Spleen (tissue), 11 donors: ENCODE results near the gene PCBD2. TPM values are rescaled to one million over a fixed set of nuclear protein-coding genes. Genes with fewer than 3 reads are reported as not detected.

Experiments
- DNase-seq: peaks from one replicate; pipeline ENCODE4 v3.0.0-alpha.2; 2020
- H3K27ac ChIP-seq, 8 donors: fragments of 200-600 bp; sonication (generic) in 7 of 8; 1 replicate in 4 of 8; 2 replicates in 4 of 8; pipeline versions ENCODE4 v1.5.0 to v1.8.0; 2016 to 2021; ENCODE audit warnings: inconsistent platforms in 4 of 8, mild to moderate bottlenecking in 4 of 8, moderate library complexity in 1 of 8
- H3K27me3 ChIP-seq, 7 donors: fragments of 200-600 bp; sonication (generic) in 6 of 7; replicated peaks in 1 of 7; 1 replicate in 4 of 7; 2 replicates in 3 of 7; pipeline versions ENCODE4 v1.5.0 to v1.8.0; 2016 to 2021; ENCODE audit warnings: inconsistent platforms in 3 of 7, mild to moderate bottlenecking in 1 of 7
- H3K36me3 ChIP-seq, 6 donors: fragments of 200-600 bp; sonication (generic) in 5 of 6; 1 replicate in 4 of 6; 2 replicates in 2 of 6; pipeline versions ENCODE4 v1.5.0 to v1.8.0; 2016 to 2021; ENCODE audit warnings: inconsistent platforms in 2 of 6
- H3K4me1 ChIP-seq, 6 donors: fragments of 200-600 bp; sonication (generic) in 5 of 6; 1 replicate in 3 of 6; 2 replicates in 3 of 6; pipeline versions ENCODE4 v1.5.0 to v1.8.0; 2016 to 2021; ENCODE audit warnings: inconsistent platforms in 3 of 6
- H3K4me3 ChIP-seq, 8 donors: fragments of 200-600 bp; sonication (generic) in 7 of 8; 1 replicate in 4 of 8; 2 replicates in 4 of 8; pipeline versions ENCODE4 v1.5.0 to v1.8.0; 2016 to 2021; ENCODE audit warnings: inconsistent platforms in 4 of 8, mild to moderate bottlenecking in 4 of 8, moderate library complexity in 2 of 8
- H3K9me3 ChIP-seq, 8 donors: fragments of 200-600 bp; sonication (generic) in 7 of 8; 1 replicate in 4 of 8; 2 replicates in 4 of 8; pipeline versions ENCODE4 v1.5.0 to v1.8.0; 2016 to 2021; ENCODE audit warnings: inconsistent platforms in 4 of 8
- CTCF ChIP-seq, 11 experiments: fragments of 200-600 bp in 7 of 11; fragments of 450-650 bp in 4 of 11; sonication (generic) in 4 of 11; IDR thresholded peaks in 8 of 11; conservative IDR thresholded peaks in 3 of 11; 1 replicate in 7 of 11; 2 replicates in 4 of 11; pipeline versions ENCODE4 v1.4.0 to v1.8.0; 2016 to 2021; ENCODE audit warnings: antibody characterized with exemption in 11 of 11, inconsistent platforms in 4 of 11, mild to moderate bottlenecking in 1 of 11
- POLR2A ChIP-seq, 3 donors: fragments of 450-650 bp; IDR thresholded peaks; one replicate each; pipeline ENCODE4 v1.5.1; 2017; ENCODE audit warnings: antibody characterized with exemption in 3 of 3, mild to moderate bottlenecking in 1 of 3
- POLR2AphosphoS5 ChIP-seq, 3 donors: sonication (generic); formaldehyde crosslinking; IDR thresholded peaks; one replicate each; pipeline ENCODE4 v1.5.1; 2017; ENCODE audit warnings: antibody characterized with exemption in 3 of 3
- WGBS, 5 donors: extraction: QIAGEN DNeasy Blood & Tissue Kit in 3 of 5; methylation state at CpG; one replicate each; pipeline versions ENCODE4 v1.1.5 to v1.1.7; 2013 to 2018; 5-methylcytosine and 5-hydroxymethylcytosine counted together
- intact Hi-C: fragments of 100-400 bp; cut with DNase I; formaldehyde crosslinking; loops from one replicate; pipeline ENCODE4 v1.15.0; 2023; ENCODE audit warnings: low total_unique reads
- polyA plus RNA-seq, 3 donors: library from polyadenylated mRNA; stranded (reverse); fragments of 200-250 nt; gene quantifications; one replicate each; pipeline ENCODE4 v1.2.1, GENCODE V29; 2013
- total RNA-seq, 7 donors: library from RNA; depleted of rRNA in 3 of 7; stranded (reverse); fragments of >200 nt in 3 of 7; fragmentation: NEBNext Ultra II Directional in 4 of 7; extraction: Animal tissue kit (Norgen Biotek cat#: 25700) in 4 of 7; gene quantifications; one replicate each; pipeline versions ENCODE4 v1.1.0 to v1.2.1, GENCODE V29; 2016 to 2021
- donor health status: healthy with polysubstance abuse.
- donor health status: DM: no; HTN: no; CAD: no; lungs with moderate emphysema.
- donor health status: DM: no; HTN: no; CAD: no.
- donor health status: Bipolar disorder and iron deficiency.
- donor health status: healthy.
- donor health status: DM: no; HTN: no; CAD: no.
- donor health status: DM: yes; HTN: yes; CAD: no.

The PCBD2 gene
- total and polyA plus RNA-seq, 10 donors: 2.8 to 15.8 (median 9.2) TPM

- Histone ChIP-seq H3K9me3 (no peaks in the 10 kb centered on the region), H3K36me3 (peaks cover 3 to 20% (median 17%) of the 10 kb centered on the region in 6 donors), H3K4me1 (no peaks in the 10 kb centered on the region), H3K4me3 (no peak overlapping the region), H3K27ac (no peak overlapping the region), H3K27me3 (no peaks in the 10 kb centered on the region)
- 96 to 100% (median 98%) methylated on average over 3 of the region's 3 CpGs for WGBS, 5 donors
- DNase-seq: no peak
- TF ChIP-seq POLR2AphosphoS5 (IDR thresholded peaks at IDR 0.05): no peak
- intact Hi-C loops: no loop called here
Observed at GRCh38 chr5:134932508-134932907, 27.6 kb downstream of the PCBD2 start.

GRCh38 chr5:134934202-134934601 is 29.3 kb downstream of the PCBD2 start:
- H3K4me3 ChIP-seq: no peak overlapping the region
- H3K27ac ChIP-seq: no peak overlapping the region
- 93 to 98% (median 95%) methylated on average over 5 of the region's 5 CpGs for WGBS, 5 donors
- DNase-seq: no peak
- H3K36me3 ChIP-seq: peaks cover 3 to 29% (median 21%) of the 10 kb centered on the region in 6 donors
- intact Hi-C loops: no loop called here
- TF ChIP-seq POLR2AphosphoS5 (IDR thresholded peaks at IDR 0.05) (no peak), POLR2A (IDR thresholded peaks at IDR 0.05) (no peak), CTCF (IDR thresholded peaks at IDR 0.05 in 8 of 11, conservative IDR thresholded peaks at IDR 0.05 in 3 of 11) (no peak)
- H3K27me3 ChIP-seq: no peaks in the 10 kb centered on the region
- no peaks in the 10 kb centered on the region for H3K4me1 ChIP-seq
- H3K9me3 ChIP-seq: no peaks in the 10 kb centered on the region

- H3K27me3 ChIP-seq: no peaks in the 10 kb centered on the region
- no peak overlapping the region for H3K4me3 ChIP-seq
- intact Hi-C loops: no loop called here
- no peaks in the 10 kb centered on the region for H3K4me1 ChIP-seq
- peaks cover 3 to 46% (median 14%) of the 10 kb centered on the region in 6 donors for H3K36me3 ChIP-seq
- TF ChIP-seq CTCF (IDR thresholded peaks at IDR 0.05 in 8 of 11, conservative IDR thresholded peaks at IDR 0.05 in 3 of 11) (no peak), POLR2A (IDR thresholded peaks at IDR 0.05) (no peak), POLR2AphosphoS5 (IDR thresholded peaks at IDR 0.05) (no peak)
- no peak for DNase-seq
- WGBS, 5 donors: 84 to 88% (median 86%) methylated on average over 12 of the region's 12 CpGs
- H3K9me3 ChIP-seq: no peaks in the 10 kb centered on the region
- no peak overlapping the region for H3K27ac ChIP-seq
Observed at GRCh38 chr5:134935711-134936602, 31.0 kb downstream of the PCBD2 start.

GRCh38 chr5:134937526-134937925 is 32.6 kb downstream of the PCBD2 start:
- Histone ChIP-seq H3K36me3 (peaks cover 0 to 55% (median 8%) of the 10 kb centered on the region in 6 donors), H3K27me3 (no peaks in the 10 kb centered on the region), H3K27ac (no peak overlapping the region), H3K4me1 (no peaks in the 10 kb centered on the region), H3K4me3 (no peak overlapping the region), H3K9me3 (no peaks in the 10 kb centered on the region)
- TF ChIP-seq POLR2AphosphoS5 (IDR thresholded peaks at IDR 0.05) (no peak), CTCF (IDR thresholded peaks at IDR 0.05 in 8 of 11, conservative IDR thresholded peaks at IDR 0.05 in 3 of 11) (no peak), POLR2A (IDR thresholded peaks at IDR 0.05) (no peak)
- WGBS, 5 donors: 94 to 97% (median 95%) methylated on average over 8 of the region's 8 CpGs
- DNase-seq: no peak
- intact Hi-C loops: no loop called here
